Loucy (cell line): ENCODE data around the gene GAGE10.

Source experiments
- H2AFZ ChIP-seq: fragments of 200-600 bp; sonication (generic); 2 replicates; pipeline ENCODE4 v1.6.0; 2016; ENCODE audit warnings: antibody characterized with exemption, mild to moderate bottlenecking, low read length, moderate library complexity
- H3F3A ChIP-seq: fragments of 200-600 bp; 2 replicates; pipeline ENCODE4 v1.6.0; 2016; ENCODE audit warnings: antibody characterized with exemption, low read depth, mild to moderate bottlenecking
- H3K27me3 ChIP-seq: fragments of 200-600 bp; sonication (generic); 2 replicates; pipeline ENCODE4 v1.6.1; 2014; ENCODE audit warnings: low read length, mild to moderate bottlenecking; ENCODE audit not compliant: insufficient read depth, poor library complexity, severe bottlenecking
- H3K36me3 ChIP-seq: fragments of 200-600 bp; sonication (generic); 2 replicates; pipeline ENCODE4 v1.6.1; 2016; ENCODE audit warnings: low read length; ENCODE audit not compliant: insufficient read depth
- H3K4me1 ChIP-seq: fragments of 200-600 bp; sonication (generic); 2 replicates; pipeline ENCODE4 v1.5.1; 2014; ENCODE audit warnings: low read length, mild to moderate bottlenecking; ENCODE audit not compliant: insufficient read depth, poor library complexity, severe bottlenecking
- H3K4me2 ChIP-seq: fragments of 200-600 bp; sonication (generic); 2 replicates; pipeline ENCODE4 v1.6.0; 2014; ENCODE audit warnings: antibody characterized with exemption, low read length, low read depth, mild to moderate bottlenecking; ENCODE audit not compliant: poor library complexity, severe bottlenecking
- H3K4me3 ChIP-seq: fragments of 200-600 bp; sonication (generic); 2 replicates; pipeline ENCODE4 v1.5.1; 2014; ENCODE audit warnings: low read length, mild to moderate bottlenecking, mixed read lengths; ENCODE audit not compliant: poor library complexity, severe bottlenecking
- H3K79me2 ChIP-seq: fragments of 200-600 bp; sonication (generic); 2 replicates; pipeline ENCODE4 v1.6.1; 2014; ENCODE audit warnings: low read length; ENCODE audit not compliant: insufficient read depth
- H3K9ac ChIP-seq: fragments of 200-600 bp; sonication (generic); 2 replicates; pipeline ENCODE4 v1.6.0; 2014; ENCODE audit warnings: mild to moderate bottlenecking, low read depth, low read length, moderate library complexity; ENCODE audit not compliant: poor library complexity, severe bottlenecking
- H3K9me2 ChIP-seq: fragments of 200-600 bp; sonication (generic); replicated peaks from 2 replicates; pipeline ENCODE4 v1.6.1; 2016; ENCODE audit warnings: low read depth, low read length, mixed read lengths
- H3K9me3 ChIP-seq: fragments of 200-600 bp; sonication (generic); 2 replicates; pipeline ENCODE4 v1.6.1; 2014; ENCODE audit warnings: mild to moderate bottlenecking, antibody characterized with exemption, low read length, low read depth; ENCODE audit not compliant: insufficient read depth
- H4K20me1 ChIP-seq: fragments of 200-600 bp; sonication (generic); 2 replicates; pipeline ENCODE4 v1.6.0; 2014; ENCODE audit warnings: antibody characterized with exemption, low read length, mild to moderate bottlenecking; ENCODE audit not compliant: insufficient read depth, poor library complexity, severe bottlenecking
- EZH2phosphoT487 ChIP-seq: fragments of 200-600 bp; IDR thresholded peaks from 2 replicates; pipeline ENCODE4 v1.6.1; 2018; ENCODE audit warnings: antibody characterized with exemption, mild to moderate bottlenecking, moderate library complexity, borderline replicate concordance
- TF ChIP-seq, protein P1 (sequence below): fragments of 200-600 bp; sonication (generic); conservative IDR thresholded peaks from 2 replicates; pipeline ENCODE4 v1.5.1; 2014; ENCODE audit warnings: mild to moderate bottlenecking, antibody characterized with exemption, low read length

The GAGE10 gene

DNA sequence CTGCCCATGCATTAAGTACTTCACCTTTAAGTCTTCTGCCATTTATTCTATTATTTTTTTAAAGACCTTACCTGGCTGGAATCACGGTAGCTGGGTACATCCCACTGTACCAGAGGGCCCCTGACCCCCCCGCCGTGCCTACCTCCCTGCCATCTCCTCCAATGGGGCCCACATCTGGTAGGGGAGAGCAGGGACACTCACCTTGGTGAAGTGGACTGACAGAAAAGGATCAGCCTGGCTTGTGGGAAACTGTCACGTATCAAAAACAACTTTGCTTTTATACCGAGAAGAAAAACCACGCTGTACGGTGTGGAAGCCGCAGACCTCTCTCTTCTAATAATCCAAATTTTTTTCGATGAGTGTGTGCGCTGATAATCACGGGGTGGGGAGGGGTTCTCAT is 39.0 kb upstream of the GAGE10 start, which contains the start of gene FOXP3:
Gene FOXP3 (minus strand): TSS at position 251 of the 400 bp plus-strand sequence. CDS start 6,205 bp downstream, outside the sequence.
- no peaks in the 10 kb centered on the region for H3K4me1 ChIP-seq
- H3K9ac ChIP-seq: no peak within 1 kb of the TSS
- H3K36me3 ChIP-seq: no peaks in the 10 kb centered on the region
- H2AFZ ChIP-seq: no peak within 1 kb of the TSS
- H4K20me1 ChIP-seq: no peaks in the 10 kb centered on the region
- H3K4me3 ChIP-seq: no peak within 1 kb of the TSS
- H3F3A ChIP-seq: no peaks in the 10 kb centered on the region
- no peak within 1 kb of the TSS for H3K4me2 ChIP-seq
- no peaks in the 10 kb centered on the region for H3K9me3 ChIP-seq
- no peaks in the 10 kb centered on the region for H3K27me3 ChIP-seq
- TF ChIP-seq, protein P1, sequence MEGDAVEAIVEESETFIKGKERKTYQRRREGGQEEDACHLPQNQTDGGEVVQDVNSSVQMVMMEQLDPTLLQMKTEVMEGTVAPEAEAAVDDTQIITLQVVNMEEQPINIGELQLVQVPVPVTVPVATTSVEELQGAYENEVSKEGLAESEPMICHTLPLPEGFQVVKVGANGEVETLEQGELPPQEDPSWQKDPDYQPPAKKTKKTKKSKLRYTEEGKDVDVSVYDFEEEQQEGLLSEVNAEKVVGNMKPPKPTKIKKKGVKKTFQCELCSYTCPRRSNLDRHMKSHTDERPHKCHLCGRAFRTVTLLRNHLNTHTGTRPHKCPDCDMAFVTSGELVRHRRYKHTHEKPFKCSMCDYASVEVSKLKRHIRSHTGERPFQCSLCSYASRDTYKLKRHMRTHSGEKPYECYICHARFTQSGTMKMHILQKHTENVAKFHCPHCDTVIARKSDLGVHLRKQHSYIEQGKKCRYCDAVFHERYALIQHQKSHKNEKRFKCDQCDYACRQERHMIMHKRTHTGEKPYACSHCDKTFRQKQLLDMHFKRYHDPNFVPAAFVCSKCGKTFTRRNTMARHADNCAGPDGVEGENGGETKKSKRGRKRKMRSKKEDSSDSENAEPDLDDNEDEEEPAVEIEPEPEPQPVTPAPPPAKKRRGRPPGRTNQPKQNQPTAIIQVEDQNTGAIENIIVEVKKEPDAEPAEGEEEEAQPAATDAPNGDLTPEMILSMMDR: no peak
- no peak for TF ChIP-seq EZH2phosphoT487
- H3K79me2 ChIP-seq: no peaks in the 10 kb centered on the region
- no peaks in the 10 kb centered on the region for H3K9me2 ChIP-seq

DNA sequence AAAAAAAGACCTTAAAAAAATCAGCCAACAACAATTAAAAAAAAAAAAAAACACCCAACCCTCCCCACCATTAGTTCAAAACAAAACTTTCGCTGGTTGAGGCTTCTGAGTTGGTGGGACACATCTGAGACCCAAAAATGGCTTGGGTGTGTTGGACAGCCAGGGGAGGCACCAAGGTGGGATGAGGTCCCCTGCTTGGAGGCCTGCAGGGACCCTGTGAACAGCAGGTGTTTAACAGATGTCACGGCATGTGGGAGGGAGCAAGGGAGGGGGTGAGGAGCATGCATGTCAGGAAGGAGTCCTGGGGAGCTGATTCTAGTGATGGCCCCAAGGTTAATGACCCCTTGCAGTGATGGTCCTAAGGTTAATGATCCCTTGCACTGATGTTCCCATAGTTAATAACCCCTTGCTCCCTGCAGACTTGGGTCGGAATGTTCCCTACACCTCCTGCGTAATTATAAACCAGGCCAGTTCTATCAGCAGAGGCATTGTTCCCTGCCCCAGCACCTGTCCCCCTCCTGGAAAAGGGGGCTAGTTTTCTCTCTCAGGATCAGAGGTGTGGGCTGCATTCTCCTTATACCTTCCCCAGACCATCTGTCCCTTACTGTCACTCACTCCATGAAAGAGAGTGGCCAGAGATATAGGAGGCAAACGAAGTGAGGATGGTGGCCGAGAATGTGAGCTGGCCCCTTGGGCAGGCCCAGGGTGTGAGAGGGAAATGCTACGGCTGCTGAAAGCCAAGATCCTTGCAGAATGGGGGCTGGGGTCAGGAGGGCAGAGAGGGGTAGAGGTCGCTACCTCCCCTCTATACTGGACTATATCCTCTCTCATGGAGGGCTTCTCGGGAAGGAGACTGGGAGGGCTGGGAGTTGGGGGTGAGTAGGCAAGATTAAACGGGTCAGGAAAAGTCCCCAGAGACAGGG is 36.7 kb upstream of the GAGE10 start:
- Histone ChIP-seq H3F3A (no peaks in the 10 kb centered on the region), H3K36me3 (no peaks in the 10 kb centered on the region), H3K4me1 (peaks cover 9% of the 10 kb centered on the region), H3K79me2 (peaks cover 18% of the 10 kb centered on the region; the same call in 1 of the 2 replicates), H3K9me2 (no peaks in the 10 kb centered on the region), H4K20me1 (peaks cover 2% of the 10 kb centered on the region), H3K9me3 (no peaks in the 10 kb centered on the region), H3K4me3 (no peak overlapping the region), H3K27me3 (no peaks in the 10 kb centered on the region), H2AFZ (no peak overlapping the region), H3K9ac (no peak overlapping the region), H3K4me2 (no peak overlapping the region)
- no peak for TF ChIP-seq EZH2phosphoT487
- TF ChIP-seq, protein P1: no peak

DNA sequence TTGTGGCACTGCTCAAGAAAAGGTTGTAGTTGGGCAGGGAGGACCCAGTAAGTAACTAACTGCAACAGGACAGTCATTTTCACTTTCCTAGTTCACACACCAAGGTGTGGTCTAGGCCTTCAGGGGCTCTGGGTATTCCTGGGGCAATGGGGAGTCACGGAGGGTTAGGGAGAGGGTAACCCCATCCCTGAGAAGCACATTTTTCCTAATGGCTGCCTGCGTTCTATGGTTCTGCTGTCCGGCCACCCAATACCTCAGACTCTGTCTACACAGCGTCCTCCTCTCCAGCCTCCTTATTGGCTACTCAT is 34.8 kb upstream of the GAGE10 start:
- no peaks in the 10 kb centered on the region for H3K9me3 ChIP-seq
- H3K79me2 ChIP-seq: peaks cover 19% of the 10 kb centered on the region; the same call in 1 of the 2 replicates
- peaks cover 7% of the 10 kb centered on the region for H4K20me1 ChIP-seq
- no peaks in the 10 kb centered on the region for H3K27me3 ChIP-seq
- TF ChIP-seq, protein P1: no peak
- TF ChIP-seq EZH2phosphoT487: no peak
- H3K4me3 ChIP-seq: peak overlapping the region; percentile 86
- H3K4me1 ChIP-seq: peaks cover 20% of the 10 kb centered on the region
- H3K9ac ChIP-seq: peak overlapping the region; percentile 87
- peak overlapping the region; percentile 69; the same call in 1 of the 2 replicates for H2AFZ ChIP-seq
- no peaks in the 10 kb centered on the region for H3K9me2 ChIP-seq
- no peaks in the 10 kb centered on the region for H3K36me3 ChIP-seq
- H3K4me2 ChIP-seq: peak overlapping the region; percentile 79
- H3F3A ChIP-seq: no peaks in the 10 kb centered on the region
